Cardiac fibroblast (primary cell): ENCODE results near the gene PLEKHA5.

Experiments
- DNase-seq, 2 donors: peaks; one replicate each; pipeline versions ENCODE4 v3.0.0 to v3.0.0-alpha.2; 2010; ENCODE audit warnings: low read depth in 2 of 2
- H3K4me3 ChIP-seq, 2 donors: replicated peaks in 1 of 2; 1 replicate in 1 of 2; 2 replicates in 1 of 2; pipeline ENCODE4 v1.5.1; 2011; ENCODE audit warnings: low read depth in 2 of 2, low read length in 2 of 2, mild to moderate bottlenecking in 2 of 2, moderate library complexity in 1 of 2
- CTCF ChIP-seq: IDR thresholded peaks from one replicate; pipeline ENCODE4 v1.5.1; 2011; ENCODE audit warnings: low read depth, mild to moderate bottlenecking, low read length, inconsistent platforms

Gene PLEKHA5

GRCh38 chr12:19239102-19239501 lies 109.6 kb downstream of the PLEKHA5 start:
- no peak for DNase-seq
- TF ChIP-seq CTCF: no peak
- no peak overlapping the region for H3K4me3 ChIP-seq

GRCh38 chr12:19239616-19240234 lies 110.2 kb downstream of the PLEKHA5 start:
- no peak for TF ChIP-seq CTCF
- peak overlapping the region in 1 of 2 donors; percentile 22 for H3K4me3 ChIP-seq
- peak; percentile 63 to 80 for DNase-seq

- DNase-seq: peak in 1 of 2 donors; percentile 28
- TF ChIP-seq CTCF: no peak
- H3K4me3 ChIP-seq: no peak overlapping the region
Measured at GRCh38 chr12:19242581-19242980, 113.0 kb downstream of the PLEKHA5 start.

GRCh38 chr12:19243551-19243950 lies 114.0 kb downstream of the PLEKHA5 start:
- no peak for DNase-seq
- TF ChIP-seq CTCF: no peak
- H3K4me3 ChIP-seq: no peak overlapping the region

- no peak for TF ChIP-seq CTCF
- no peak overlapping the region for H3K4me3 ChIP-seq
- peak in 1 of 2 donors; percentile 39 for DNase-seq
Measured at GRCh38 chr12:19244312-19244711, 114.8 kb downstream of the PLEKHA5 start.

- no peak for TF ChIP-seq CTCF
- no peak overlapping the region for H3K4me3 ChIP-seq
- DNase-seq: no peak
Measured at GRCh38 chr12:19245106-19245505, 115.6 kb downstream of the PLEKHA5 start.

- no peak overlapping the region for H3K4me3 ChIP-seq
- TF ChIP-seq CTCF: no peak
- DNase-seq: peak in 1 of 2 donors; percentile 43
Measured at GRCh38 chr12:19245666-19246065, 116.1 kb downstream of the PLEKHA5 start.
